Stimulated activated CD4-positive, alpha-beta T cell treated with anti-CD3 and anti-CD28 coated beads, Interleukin-4, amount 100 ng/mL, for 1 hour (primary cell): ENCODE data around the gene IGSF21.
A peak's percentile ranks its signal among the peaks of the same experiment; 100 is the strongest.

Experiments used
- DNase-seq: peaks from one replicate; pipeline ENCODE4 v3.0.0-alpha.2; 2020

Gene IGSF21

GRCh38 chr1:18233176-18233864 is 125.7 kb downstream of the IGSF21 start:
- no peak for DNase-seq

GRCh38 chr1:18234790-18235242 is 127.2 kb downstream of the IGSF21 start:
- no peak for DNase-seq

DNA sequence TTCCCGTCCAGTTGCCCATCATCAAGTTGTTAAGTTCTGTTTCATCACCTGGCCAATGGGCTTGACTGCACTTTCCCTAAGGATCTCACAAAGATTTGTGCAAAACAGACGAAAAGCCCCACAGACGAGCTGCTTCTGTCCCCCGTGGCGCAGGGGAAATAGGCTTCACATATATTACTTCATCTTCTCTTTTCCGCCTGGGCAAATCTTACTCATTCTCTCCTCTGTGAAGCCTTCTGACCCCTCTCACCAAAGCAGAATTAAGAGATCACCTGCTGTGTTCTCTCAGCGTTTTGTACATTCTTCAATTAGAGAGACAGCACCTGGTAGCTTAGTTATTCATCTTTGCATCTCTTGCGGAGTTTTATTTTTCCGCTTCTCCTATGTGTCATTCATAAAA is 129.8 kb downstream of the IGSF21 start:
- DNase-seq: no peak

DNA sequence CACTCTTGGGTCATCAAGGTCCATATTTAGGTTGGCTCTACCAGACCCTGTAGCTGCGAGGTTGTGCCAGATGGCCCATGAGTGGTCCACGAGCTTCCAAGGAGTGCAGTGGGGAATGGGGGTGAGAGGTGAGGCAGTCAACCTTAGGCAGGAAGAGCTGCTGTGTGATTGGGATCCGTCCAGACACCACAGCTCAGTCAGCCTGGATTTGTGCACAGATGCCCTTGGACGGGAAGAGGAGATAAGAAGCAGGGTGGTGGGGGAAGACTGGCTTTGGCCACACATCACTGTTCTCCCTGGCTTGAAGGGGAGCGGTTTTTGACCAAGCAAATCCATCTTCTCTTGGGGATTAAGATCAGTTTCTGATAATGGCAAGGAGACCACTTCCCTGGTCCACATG is 130.6 kb downstream of the IGSF21 start:
- DNase-seq: no peak

- DNase-seq: no peak
Measured at GRCh38 chr1:18239671-18240070, 132.1 kb downstream of the IGSF21 start.

- DNase-seq: no peak
Measured at GRCh38 chr1:18240906-18241305, 133.3 kb downstream of the IGSF21 start.

- DNase-seq: no peak
Measured at GRCh38 chr1:18241891-18242290, 134.3 kb downstream of the IGSF21 start.

- no peak for DNase-seq
Measured at GRCh38 chr1:18243503-18244175, 136.0 kb downstream of the IGSF21 start.

DNA sequence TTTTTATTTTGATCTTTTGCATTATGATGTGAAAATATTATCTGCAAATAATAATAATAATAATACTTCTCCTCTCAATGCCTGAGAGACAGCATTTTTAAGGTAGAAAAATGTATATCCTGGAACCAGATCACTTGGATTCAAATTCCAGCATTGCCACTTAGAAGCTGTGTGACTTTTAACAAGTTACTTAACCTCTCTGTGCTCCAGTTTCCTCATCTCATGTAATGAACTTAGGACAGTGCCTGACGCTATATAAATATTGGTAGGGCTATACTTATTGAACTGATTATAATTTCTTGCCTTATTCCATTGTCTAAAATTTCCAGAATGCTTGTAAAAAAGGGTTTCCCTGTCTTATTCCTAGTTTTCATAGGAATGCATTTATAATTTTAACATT is 137.2 kb downstream of the IGSF21 start:
- no peak for DNase-seq

DNA sequence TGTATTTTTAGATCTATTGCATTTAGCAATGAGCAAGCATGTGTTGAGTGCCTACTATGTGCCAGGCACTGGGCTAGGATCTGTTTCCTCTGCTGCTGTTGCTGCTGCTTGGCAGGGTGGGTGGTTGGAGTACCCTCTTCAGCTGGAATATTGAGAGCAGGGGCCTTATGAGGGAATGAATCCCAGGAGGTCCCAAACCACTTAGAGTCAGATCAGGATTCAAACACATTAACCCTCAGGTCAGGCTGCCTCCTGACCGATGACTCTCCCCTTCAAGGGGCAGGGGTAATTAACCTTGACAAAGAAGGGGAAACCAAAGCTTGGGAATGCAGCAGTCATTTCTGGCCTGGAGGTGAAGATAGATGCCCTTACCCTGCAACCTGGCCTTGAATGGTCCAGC is 138.0 kb downstream of the IGSF21 start:
- no peak for DNase-seq

- no peak for DNase-seq
Measured at GRCh38 chr1:18246543-18246942, 138.9 kb downstream of the IGSF21 start.

DNA sequence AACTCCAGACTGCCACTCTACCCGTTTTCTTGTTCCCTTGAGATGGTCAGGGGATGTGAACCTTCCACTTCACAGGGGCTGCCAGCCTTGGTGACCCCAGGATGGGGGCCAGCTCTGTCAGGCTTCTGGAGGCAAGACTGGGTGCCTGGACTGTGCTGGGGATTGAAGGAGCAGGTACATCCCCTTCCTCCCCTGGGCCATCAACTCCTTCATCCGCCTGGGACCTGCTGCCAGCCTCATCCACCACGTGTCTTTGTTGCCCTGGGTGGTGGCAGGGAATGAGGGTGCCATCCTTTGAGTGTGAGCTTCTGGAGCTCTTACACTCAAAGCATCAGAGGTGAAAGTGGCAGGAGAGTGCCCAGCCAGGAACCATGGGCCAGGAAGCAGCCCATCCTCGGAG is 139.6 kb downstream of the IGSF21 start:
- DNase-seq: no peak

GRCh38 chr1:18249631-18250030 is 142.0 kb downstream of the IGSF21 start:
- no peak for DNase-seq

- no peak for DNase-seq
Measured at GRCh38 chr1:18253093-18253492, 145.5 kb downstream of the IGSF21 start.

- peak; percentile 7 for DNase-seq
Measured at GRCh38 chr1:18256282-18257235, 149.0 kb downstream of the IGSF21 start.

GRCh38 chr1:18257778-18258177 is 150.2 kb downstream of the IGSF21 start:
- DNase-seq: no peak

DNA sequence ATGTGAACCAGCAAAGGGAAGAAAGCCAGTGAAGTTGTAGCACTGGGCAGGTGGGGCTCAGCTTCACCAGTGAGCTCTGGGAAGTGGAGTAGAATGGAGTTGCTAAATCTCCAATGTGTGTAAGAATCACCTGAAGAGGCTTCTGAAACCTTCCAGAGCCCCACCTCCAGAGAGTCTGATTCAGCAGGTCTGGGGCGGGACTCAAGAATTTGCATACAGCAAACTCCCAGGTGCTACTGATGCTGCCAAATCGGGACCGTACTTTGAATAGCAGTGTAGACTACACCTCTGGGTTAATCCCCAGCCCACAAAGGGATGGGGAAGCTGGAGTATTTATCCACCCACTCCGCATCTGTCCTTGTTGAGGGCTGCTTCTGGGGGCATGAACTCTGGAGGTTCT is 154.3 kb downstream of the IGSF21 start:
- no peak for DNase-seq

DNA sequence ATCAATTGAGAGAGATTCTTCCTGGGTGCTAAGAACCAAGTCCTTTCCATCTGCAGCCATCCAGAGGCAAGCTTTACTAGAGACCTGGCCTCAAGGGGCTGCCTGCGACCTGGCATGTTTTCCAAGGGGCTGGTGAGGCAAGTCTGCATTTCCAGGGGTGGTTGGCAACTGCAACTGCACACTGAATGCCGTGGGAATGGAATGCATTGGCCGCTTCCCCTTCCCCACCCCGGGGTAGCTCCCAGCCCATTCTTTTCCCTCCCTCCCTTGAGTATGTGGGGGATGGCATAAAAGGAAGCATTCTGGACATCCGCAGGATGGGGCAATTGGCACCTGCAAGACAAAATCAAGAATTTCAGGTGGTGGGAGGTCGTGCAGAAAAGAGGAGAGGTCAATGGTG is 155.1 kb downstream of the IGSF21 start:
- no peak for DNase-seq

GRCh38 chr1:18263547-18264120 is 156.0 kb downstream of the IGSF21 start:
- DNase-seq: no peak

GRCh38 chr1:18264450-18265039 is 156.9 kb downstream of the IGSF21 start:
- DNase-seq: no peak

DNA sequence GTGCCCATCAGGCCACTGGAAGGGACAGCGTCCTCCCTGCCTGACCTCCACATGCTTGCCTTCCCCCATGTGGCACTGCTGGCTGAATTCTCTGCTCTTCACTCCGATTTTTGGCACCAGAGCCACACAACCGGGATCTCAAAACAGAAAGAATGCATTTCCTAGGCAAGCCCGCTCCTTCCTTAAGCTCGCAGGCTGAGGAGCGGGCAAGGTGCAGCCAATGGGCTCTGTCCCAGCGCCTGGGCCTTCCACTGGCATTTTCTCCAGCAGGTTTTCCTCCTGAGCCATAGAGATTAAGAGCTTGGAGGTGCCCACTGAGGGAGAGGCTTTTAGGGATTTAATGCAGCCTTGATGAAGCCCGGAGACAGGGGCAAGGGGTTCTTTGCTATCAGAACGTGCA is 158.0 kb downstream of the IGSF21 start:
- no peak for DNase-seq

GRCh38 chr1:18266391-18266790 is 158.8 kb downstream of the IGSF21 start:
- no peak for DNase-seq

GRCh38 chr1:18271336-18271735 is 163.7 kb downstream of the IGSF21 start:
- no peak for DNase-seq
